Breast epithelium (tissue), 3 donors: ENCODE measurements around the gene TGFBRAP1.

ENCODE experiments used
- POLR2A ChIP-seq: fragments of 450-650 bp; IDR thresholded peaks from one replicate; pipeline ENCODE4 v1.6.1; 2016; ENCODE audit warnings: antibody characterized with exemption, mild to moderate bottlenecking, moderate library complexity
- TF ChIP-seq, protein P1 (sequence below), 3 donors: fragments of 450-650 bp; IDR thresholded peaks; one replicate each; pipeline ENCODE4 v1.5.1; 2016 to 2017; ENCODE audit warnings: antibody characterized with exemption in 3 of 3, mild to moderate bottlenecking in 3 of 3, moderate library complexity in 3 of 3

DNA sequence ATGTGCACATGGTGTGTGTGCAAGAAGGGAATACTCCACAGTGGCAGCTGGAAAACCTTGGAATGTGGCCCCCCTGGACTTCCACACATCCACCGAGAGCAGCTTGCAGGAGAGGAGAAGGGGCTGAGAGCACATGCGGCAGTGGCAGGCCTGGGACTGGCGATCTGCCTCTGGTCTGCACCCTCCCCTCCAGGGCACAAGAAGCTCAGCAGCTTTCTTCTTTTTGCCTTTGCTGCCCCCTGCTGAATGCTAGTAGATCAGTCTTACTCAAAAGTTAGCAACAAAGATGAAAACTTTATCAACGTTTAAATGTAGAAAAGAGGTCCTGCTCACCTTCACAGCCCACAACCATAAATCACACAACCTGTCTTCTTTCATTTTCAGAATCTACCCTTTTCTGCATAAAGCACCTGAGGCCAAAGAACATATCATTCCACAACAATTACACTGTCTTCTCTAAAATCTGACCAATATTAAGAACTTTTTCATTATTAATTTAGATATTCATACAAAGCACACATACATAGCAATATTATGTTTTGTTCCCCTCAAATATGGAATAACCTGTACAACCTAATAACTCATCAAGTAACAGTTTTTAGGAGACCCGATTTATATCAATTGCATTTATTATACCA is 34.6 kb downstream of the TGFBRAP1 start:
- TF ChIP-seq, protein P1, sequence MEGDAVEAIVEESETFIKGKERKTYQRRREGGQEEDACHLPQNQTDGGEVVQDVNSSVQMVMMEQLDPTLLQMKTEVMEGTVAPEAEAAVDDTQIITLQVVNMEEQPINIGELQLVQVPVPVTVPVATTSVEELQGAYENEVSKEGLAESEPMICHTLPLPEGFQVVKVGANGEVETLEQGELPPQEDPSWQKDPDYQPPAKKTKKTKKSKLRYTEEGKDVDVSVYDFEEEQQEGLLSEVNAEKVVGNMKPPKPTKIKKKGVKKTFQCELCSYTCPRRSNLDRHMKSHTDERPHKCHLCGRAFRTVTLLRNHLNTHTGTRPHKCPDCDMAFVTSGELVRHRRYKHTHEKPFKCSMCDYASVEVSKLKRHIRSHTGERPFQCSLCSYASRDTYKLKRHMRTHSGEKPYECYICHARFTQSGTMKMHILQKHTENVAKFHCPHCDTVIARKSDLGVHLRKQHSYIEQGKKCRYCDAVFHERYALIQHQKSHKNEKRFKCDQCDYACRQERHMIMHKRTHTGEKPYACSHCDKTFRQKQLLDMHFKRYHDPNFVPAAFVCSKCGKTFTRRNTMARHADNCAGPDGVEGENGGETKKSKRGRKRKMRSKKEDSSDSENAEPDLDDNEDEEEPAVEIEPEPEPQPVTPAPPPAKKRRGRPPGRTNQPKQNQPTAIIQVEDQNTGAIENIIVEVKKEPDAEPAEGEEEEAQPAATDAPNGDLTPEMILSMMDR (IDR thresholded peaks at IDR 0.05) = peak in 2 of 3 donors; percentile 43 to 60
- TF ChIP-seq POLR2A = no peak
